ENCODE measurements around the gene FOXK1. TPM values are rescaled to one million over a fixed set of nuclear protein-coding genes. Genes with fewer than 3 reads are reported as not detected.
A peak's percentile ranks its signal among the peaks of the same experiment; 100 is the strongest.
"Not testable (repeated sequence)": the region's sequence is repeated elsewhere in the genome, so short reads cannot be mapped to it uniquely, and the experiment has no call there.

The FOXK1 gene
- total and polyA plus RNA-seq, 4 experiments from 2014 or later, result 1.3 to 53.3 (median 29.0) TPM

- Mint-ChIP-seq H3K4me1 (peaks cover 9 to 19% (median 14%) of the 10 kb centered on the region in 4 donors), H3K36me3 (peaks cover 0 to 2% of the 10 kb centered on the region in 2 donors), H3K27ac (peak overlapping the region; percentile 93 to 97 (median 95)), H3K9me3 (peaks cover 0 to 3% (median 0%) of the 10 kb centered on the region in 8 donors), H3K4me3 (peak overlapping the region; percentile 83 to 92 (median 87)), H3K27me3 (no peaks in the 10 kb centered on the region)
- Histone ChIP-seq H3K27me3 (ENCODE audit: insufficient read depth, low read length) (no peaks in the 10 kb centered on the region), H3K36me3 (ENCODE audit: insufficient read depth, low read length) (no peaks in the 10 kb centered on the region), H3K27ac (ENCODE audit: low read depth, low read length) (peak overlapping the region; percentile 60), H3K4me3 (ENCODE audit: low read length in 2 of 2) (peak overlapping the region; percentile 70 to 74), H3K9me3 (ENCODE audit: control insufficient read depth in 1 of 2, low read length in 2 of 2) (no peaks in the 10 kb centered on the region), H3K4me1 (ENCODE audit: insufficient read depth, low read length) (peaks cover 16% of the 10 kb centered on the region)
- CTCF ChIA-PET (ENCODE audit: partially characterized antibody), result interaction anchor here (1.1 to 2.3 kb wide), 6 partner anchors 27 to 111 kb away, joined by 3 to 50 read pairs (median 4); partner anchors contain the start of gene FOXK1
- intact Hi-C loops (cut with micrococcal nuclease), result loop anchor here (10.0 kb wide), 1 partner anchor 332 kb away; no protein-coding TSS in a partner anchor
- DNase-seq, result peak in 1 of 5 donors; percentile 10
- POLR2A ChIA-PET (ENCODE audit: partially characterized antibody), result interaction anchor here (1.0 to 4.0 kb wide), 14 partner anchors 8 to 150 kb away, joined by 3 to 216 read pairs (median 6); partner anchors contain the start of genes AP5Z1 and FOXK1
Measured at GRCh38 chr7:4642468-4643203, 39.5 kb upstream of the FOXK1 start.

DNA sequence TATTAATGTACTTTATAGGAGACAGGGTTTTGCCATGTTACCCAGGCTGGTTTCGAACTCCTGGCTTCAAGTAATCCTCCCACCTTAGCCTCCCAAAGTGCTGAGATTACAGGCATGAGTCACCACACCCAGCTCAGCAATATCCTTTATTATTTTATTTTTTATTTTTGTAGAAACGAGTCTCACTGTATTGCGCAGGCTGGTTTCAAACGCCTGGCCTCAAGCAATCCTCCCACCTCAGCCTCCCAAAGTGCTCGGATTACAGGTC lies 39.0 kb upstream of the FOXK1 start:
- peak overlapping the region in 5 of 8 donors; percentile 83 to 90 (median 86) for H3K4me3 Mint-ChIP-seq

GRCh38 chr7:4645246-4645645 lies 36.8 kb upstream of the FOXK1 start:
- Histone ChIP-seq H3K4me3 (ENCODE audit: low read length in 2 of 2) (no peak overlapping the region), H3K27me3 (ENCODE audit: insufficient read depth, low read length) (no peaks in the 10 kb centered on the region), H3K4me1 (ENCODE audit: insufficient read depth, low read length) (peaks cover 16% of the 10 kb centered on the region), H3K36me3 (ENCODE audit: insufficient read depth, low read length) (no peaks in the 10 kb centered on the region), H3K27ac (ENCODE audit: low read depth, low read length) (no peak overlapping the region), H3K9me3 (ENCODE audit: control insufficient read depth in 1 of 2, low read length in 2 of 2) (no peaks in the 10 kb centered on the region)
- CTCF ChIA-PET (ENCODE audit: partially characterized antibody), result interaction anchor here (1.3 kb wide), 1 partner anchor 24 kb away, joined by 4 read pairs; no protein-coding TSS in a partner anchor
- Mint-ChIP-seq H3K4me1 (peaks cover 6 to 9% (median 8%) of the 10 kb centered on the region in 4 donors), H3K4me3 (no peak overlapping the region), H3K27ac (no peak overlapping the region), H3K36me3 (peaks cover 0 to 2% of the 10 kb centered on the region in 2 donors), H3K9me3 (peaks cover 0 to 3% (median 0%) of the 10 kb centered on the region in 8 donors), H3K27me3 (no peaks in the 10 kb centered on the region)
- DNase-seq, result no peak
- POLR2A ChIA-PET (ENCODE audit: partially characterized antibody), result no interaction called here
- intact Hi-C loops (cut with micrococcal nuclease), result loop anchor here (10.0 kb wide), 1 partner anchor 330 kb away; no protein-coding TSS in a partner anchor

More for the DNA sequence above, 39.0 kb upstream of the FOXK1 start:
- not testable (repeated sequence) for H3K27ac ChIP-seq (ENCODE audit: low read depth, low read length); DNase-seq; H3K27me3 Mint-ChIP-seq; H3K36me3 Mint-ChIP-seq; H3K9me3 ChIP-seq (ENCODE audit: control insufficient read depth in 1 of 2, low read length in 2 of 2); H3K9me3 Mint-ChIP-seq; H3K36me3 ChIP-seq (ENCODE audit: insufficient read depth, low read length); H3K4me3 ChIP-seq (ENCODE audit: low read length in 2 of 2); H3K27me3 ChIP-seq (ENCODE audit: insufficient read depth, low read length)
- H3K4me1 Mint-ChIP-seq, result peaks cover 9 to 19% (median 14%) of the 10 kb centered on the region in 4 donors
- H3K27ac Mint-ChIP-seq, result peak overlapping the region in 1 of 7 donors; percentile 97
- H3K4me1 ChIP-seq (ENCODE audit: insufficient read depth, low read length), result peaks cover 16% of the 10 kb centered on the region
- POLR2A ChIA-PET (ENCODE audit: partially characterized antibody), result interaction anchor here (2.7 to 4.0 kb wide), 2 partner anchors 40 to 102 kb away, joined by 47 to 216 read pairs; partner anchors contain the start of gene FOXK1
- CTCF ChIA-PET (ENCODE audit: partially characterized antibody), result interaction anchor here (0.6 to 1.1 kb wide), 2 partner anchors 42 to 64 kb away, joined by 3 read pairs; no protein-coding TSS in a partner anchor
- intact Hi-C loops (cut with micrococcal nuclease), result loop anchor here (10.0 kb wide), 1 partner anchor 332 kb away; no protein-coding TSS in a partner anchor

GRCh38 chr7:4648111-4648510 lies 34.0 kb upstream of the FOXK1 start:
- Mint-ChIP-seq H3K27me3 (no peaks in the 10 kb centered on the region), H3K4me1 (no peaks in the 10 kb centered on the region), H3K27ac (no peak overlapping the region), H3K4me3 (no peak overlapping the region), H3K9me3 (peaks cover 0 to 3% (median 0%) of the 10 kb centered on the region in 8 donors), H3K36me3 (peaks cover 0 to 3% of the 10 kb centered on the region in 2 donors)
- intact Hi-C loops (cut with micrococcal nuclease), result loop anchor here (10.0 kb wide), 1 partner anchor 327 kb away; no protein-coding TSS in a partner anchor
- ChIA-PET CTCF (ENCODE audit: partially characterized antibody) (no interaction called here), POLR2A (ENCODE audit: partially characterized antibody) (no interaction called here)
- Histone ChIP-seq H3K36me3 (ENCODE audit: insufficient read depth, low read length) (no peaks in the 10 kb centered on the region), H3K27ac (ENCODE audit: low read depth, low read length) (no peak overlapping the region), H3K4me3 (ENCODE audit: low read length in 2 of 2) (no peak overlapping the region), H3K9me3 (ENCODE audit: control insufficient read depth in 1 of 2, low read length in 2 of 2) (no peaks in the 10 kb centered on the region), H3K27me3 (ENCODE audit: insufficient read depth, low read length) (no peaks in the 10 kb centered on the region), H3K4me1 (ENCODE audit: insufficient read depth, low read length) (no peaks in the 10 kb centered on the region)
- DNase-seq, result no peak

GRCh38 chr7:4650433-4651047 lies 31.6 kb upstream of the FOXK1 start:
- peaks cover 0 to 3% of the 10 kb centered on the region in 2 donors for H3K36me3 Mint-ChIP-seq

GRCh38 chr7:4653771-4654170 lies 28.3 kb upstream of the FOXK1 start:
- intact Hi-C loops (cut with micrococcal nuclease), result no loop called here
- no peaks in the 10 kb centered on the region for H3K36me3 ChIP-seq (ENCODE audit: insufficient read depth, low read length)
- H3K36me3 Mint-ChIP-seq, result peaks cover 1 to 3% of the 10 kb centered on the region in 2 donors
- H3K4me3 ChIP-seq (ENCODE audit: low read length in 2 of 2), result no peak overlapping the region
- ChIA-PET CTCF (ENCODE audit: partially characterized antibody) (interaction anchor here (1.1 kb wide), 1 partner anchor 12 kb away, joined by 3 read pairs; no protein-coding TSS in a partner anchor), POLR2A (ENCODE audit: partially characterized antibody) (no interaction called here)
- H3K27me3 Mint-ChIP-seq, result peaks cover 0 to 7% of the 10 kb centered on the region in 2 donors
- H3K9me3 Mint-ChIP-seq, result peaks cover 0 to 17% (median 10%) of the 10 kb centered on the region in 8 donors
- peak overlapping the region in 1 of 7 donors; percentile 17 for H3K27ac Mint-ChIP-seq
- H3K4me3 Mint-ChIP-seq, result no peak overlapping the region
- H3K9me3 ChIP-seq (ENCODE audit: control insufficient read depth in 1 of 2, low read length in 2 of 2), result no peaks in the 10 kb centered on the region
- H3K4me1 ChIP-seq (ENCODE audit: insufficient read depth, low read length), result no peaks in the 10 kb centered on the region
- H3K27ac ChIP-seq (ENCODE audit: low read depth, low read length), result no peak overlapping the region
- no peaks in the 10 kb centered on the region for H3K4me1 Mint-ChIP-seq
- no peaks in the 10 kb centered on the region for H3K27me3 ChIP-seq (ENCODE audit: insufficient read depth, low read length)
- DNase-seq, result no peak

More at GRCh38 chr7:4650433-4651047, 31.6 kb upstream of the FOXK1 start:
- Histone ChIP-seq H3K4me1 (ENCODE audit: insufficient read depth, low read length) (no peaks in the 10 kb centered on the region), H3K27ac (ENCODE audit: low read depth, low read length) (no peak overlapping the region), H3K9me3 (ENCODE audit: control insufficient read depth in 1 of 2, low read length in 2 of 2) (no peaks in the 10 kb centered on the region), H3K27me3 (ENCODE audit: insufficient read depth, low read length) (no peaks in the 10 kb centered on the region), H3K4me3 (ENCODE audit: low read length in 2 of 2) (no peak overlapping the region), H3K36me3 (ENCODE audit: insufficient read depth, low read length) (no peaks in the 10 kb centered on the region)
- DNase-seq, result no peak
- no peak overlapping the region for H3K4me3 Mint-ChIP-seq
- H3K9me3 Mint-ChIP-seq, result peaks cover 0 to 3% (median 0%) of the 10 kb centered on the region in 8 donors
- H3K4me1 Mint-ChIP-seq, result no peaks in the 10 kb centered on the region
- intact Hi-C loops (cut with micrococcal nuclease), result no loop called here
- ChIA-PET CTCF (ENCODE audit: partially characterized antibody) (no interaction called here), POLR2A (ENCODE audit: partially characterized antibody) (interaction anchor here (1.9 kb wide), 1 partner anchor 9 kb away, joined by 5 read pairs; no protein-coding TSS in a partner anchor)
- no peaks in the 10 kb centered on the region for H3K27me3 Mint-ChIP-seq
- H3K27ac Mint-ChIP-seq, result no peak overlapping the region

- Mint-ChIP-seq H3K9me3 (peaks cover 3 to 29% (median 19%) of the 10 kb centered on the region in 8 donors), H3K27me3 (peaks cover 0 to 7% of the 10 kb centered on the region in 2 donors), H3K4me3 (no peak overlapping the region), H3K4me1 (peaks cover 0 to 5% (median under 1%) of the 10 kb centered on the region in 4 donors), H3K36me3 (peaks cover 6 to 7% of the 10 kb centered on the region in 2 donors), H3K27ac (no peak overlapping the region)
- intact Hi-C loops (cut with micrococcal nuclease), result no loop called here
- ChIA-PET POLR2A (ENCODE audit: partially characterized antibody) (interaction anchor here (1.9 kb wide), 1 partner anchor 13 kb away, joined by 5 read pairs; no protein-coding TSS in a partner anchor), CTCF (ENCODE audit: partially characterized antibody) (no interaction called here)
- H3K4me3 ChIP-seq (ENCODE audit: low read length in 2 of 2), result no peak overlapping the region
- H3K27me3 ChIP-seq (ENCODE audit: insufficient read depth, low read length), result no peaks in the 10 kb centered on the region
- no peaks in the 10 kb centered on the region for H3K4me1 ChIP-seq (ENCODE audit: insufficient read depth, low read length)
- H3K9me3 ChIP-seq (ENCODE audit: control insufficient read depth in 1 of 2, low read length in 2 of 2), result no peaks in the 10 kb centered on the region
- no peak for DNase-seq
- no peaks in the 10 kb centered on the region for H3K36me3 ChIP-seq (ENCODE audit: insufficient read depth, low read length)
- no peak overlapping the region for H3K27ac ChIP-seq (ENCODE audit: low read depth, low read length)
Measured at GRCh38 chr7:4655311-4655710, 26.8 kb upstream of the FOXK1 start.
